ENCODE data around the gene PLEKHG4.

PLEKHG4 gene

DNA sequence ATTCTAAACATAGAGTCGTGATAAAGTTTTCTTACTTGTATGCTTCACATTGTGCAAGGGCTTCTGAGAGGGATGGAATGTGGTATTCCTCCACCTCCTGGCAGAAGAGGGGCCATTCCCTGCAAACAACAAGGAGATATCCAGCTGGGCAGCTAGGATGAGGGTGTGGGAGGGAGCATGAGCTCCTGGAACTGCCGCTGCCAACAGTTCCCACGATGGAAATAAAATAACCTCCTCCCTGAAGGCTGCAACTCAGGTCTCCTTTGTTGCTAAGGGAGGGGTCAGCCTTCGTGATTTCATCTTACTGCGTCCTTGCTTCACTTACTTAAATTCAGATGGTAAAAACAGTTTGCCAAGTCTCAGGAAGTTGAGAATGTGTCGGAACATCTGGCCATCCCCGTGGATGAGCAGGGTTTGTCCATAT, 15.6 kb downstream of the PLEKHG4 start:
- no peak overlapping the region for H3K4me3 ChIP-seq (ENCODE audit: low read length)
- TF ChIP-seq, protein P1, sequence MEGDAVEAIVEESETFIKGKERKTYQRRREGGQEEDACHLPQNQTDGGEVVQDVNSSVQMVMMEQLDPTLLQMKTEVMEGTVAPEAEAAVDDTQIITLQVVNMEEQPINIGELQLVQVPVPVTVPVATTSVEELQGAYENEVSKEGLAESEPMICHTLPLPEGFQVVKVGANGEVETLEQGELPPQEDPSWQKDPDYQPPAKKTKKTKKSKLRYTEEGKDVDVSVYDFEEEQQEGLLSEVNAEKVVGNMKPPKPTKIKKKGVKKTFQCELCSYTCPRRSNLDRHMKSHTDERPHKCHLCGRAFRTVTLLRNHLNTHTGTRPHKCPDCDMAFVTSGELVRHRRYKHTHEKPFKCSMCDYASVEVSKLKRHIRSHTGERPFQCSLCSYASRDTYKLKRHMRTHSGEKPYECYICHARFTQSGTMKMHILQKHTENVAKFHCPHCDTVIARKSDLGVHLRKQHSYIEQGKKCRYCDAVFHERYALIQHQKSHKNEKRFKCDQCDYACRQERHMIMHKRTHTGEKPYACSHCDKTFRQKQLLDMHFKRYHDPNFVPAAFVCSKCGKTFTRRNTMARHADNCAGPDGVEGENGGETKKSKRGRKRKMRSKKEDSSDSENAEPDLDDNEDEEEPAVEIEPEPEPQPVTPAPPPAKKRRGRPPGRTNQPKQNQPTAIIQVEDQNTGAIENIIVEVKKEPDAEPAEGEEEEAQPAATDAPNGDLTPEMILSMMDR (IDR thresholded peaks at IDR 0.05; ENCODE audit: insufficient read depth, low read depth, low read length, missing control alignments), result no peak
- DNase-seq (ENCODE audit: low read depth), result no peak

- TF ChIP-seq, protein P1 (IDR thresholded peaks at IDR 0.05; ENCODE audit: insufficient read depth, low read depth, low read length, missing control alignments), result no peak
- DNase-seq (ENCODE audit: low read depth), result no peak
- H3K4me3 ChIP-seq (ENCODE audit: low read length), result no peak overlapping the region
Observed at GRCh38 chr16:67296420-67296819, 17.1 kb downstream of the PLEKHG4 start.

DNA sequence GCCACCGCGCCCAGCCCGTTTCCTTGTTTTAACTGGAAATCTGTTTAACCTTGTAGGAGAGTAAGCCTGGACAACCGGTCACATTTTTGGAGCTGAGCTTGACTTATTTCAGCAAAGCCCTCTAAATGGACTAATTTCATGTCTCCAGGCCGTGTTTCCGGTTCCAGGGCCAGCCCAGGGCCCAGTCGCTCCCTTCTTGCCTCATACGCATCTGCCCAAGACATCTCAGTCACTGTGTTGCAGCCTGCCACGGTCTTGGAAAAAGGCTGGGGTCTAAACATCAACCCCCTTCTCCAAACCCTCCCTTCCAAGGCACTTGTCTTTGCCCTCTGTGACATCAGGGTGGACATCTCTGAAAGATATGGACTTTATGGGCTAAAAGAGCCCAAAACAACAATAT, 18.9 kb downstream of the PLEKHG4 start:
- H3K4me3 ChIP-seq (ENCODE audit: low read length), result no peak overlapping the region
- TF ChIP-seq, protein P1 (IDR thresholded peaks at IDR 0.05; ENCODE audit: insufficient read depth, low read depth, low read length, missing control alignments), result no peak
- no peak for DNase-seq (ENCODE audit: low read depth)

DNA sequence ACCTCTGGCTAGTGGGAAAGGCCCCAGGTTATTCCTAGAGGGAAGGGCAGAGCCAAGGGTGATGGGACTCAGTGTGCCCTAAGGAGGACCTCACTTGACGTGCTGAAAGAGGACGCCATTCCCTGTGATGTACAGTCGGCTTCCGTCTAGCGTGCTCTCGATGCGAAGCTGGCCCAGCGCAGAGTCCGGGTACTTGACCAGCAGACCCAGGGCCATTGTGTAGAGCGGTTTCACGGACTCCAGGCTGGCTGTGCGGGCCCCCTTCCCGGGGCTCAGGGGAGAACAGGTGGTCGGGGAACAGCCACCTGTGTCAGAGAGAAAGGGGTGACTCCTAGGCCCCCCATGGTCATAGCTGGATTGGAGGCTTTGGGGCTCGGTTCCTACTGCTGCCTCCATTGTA, 19.9 kb downstream of the PLEKHG4 start:
- DNase-seq (ENCODE audit: low read depth), result no peak
- no peak overlapping the region for H3K4me3 ChIP-seq (ENCODE audit: low read length)
- TF ChIP-seq, protein P1 (IDR thresholded peaks at IDR 0.05; ENCODE audit: insufficient read depth, low read depth, low read length, missing control alignments), result no peak

DNA sequence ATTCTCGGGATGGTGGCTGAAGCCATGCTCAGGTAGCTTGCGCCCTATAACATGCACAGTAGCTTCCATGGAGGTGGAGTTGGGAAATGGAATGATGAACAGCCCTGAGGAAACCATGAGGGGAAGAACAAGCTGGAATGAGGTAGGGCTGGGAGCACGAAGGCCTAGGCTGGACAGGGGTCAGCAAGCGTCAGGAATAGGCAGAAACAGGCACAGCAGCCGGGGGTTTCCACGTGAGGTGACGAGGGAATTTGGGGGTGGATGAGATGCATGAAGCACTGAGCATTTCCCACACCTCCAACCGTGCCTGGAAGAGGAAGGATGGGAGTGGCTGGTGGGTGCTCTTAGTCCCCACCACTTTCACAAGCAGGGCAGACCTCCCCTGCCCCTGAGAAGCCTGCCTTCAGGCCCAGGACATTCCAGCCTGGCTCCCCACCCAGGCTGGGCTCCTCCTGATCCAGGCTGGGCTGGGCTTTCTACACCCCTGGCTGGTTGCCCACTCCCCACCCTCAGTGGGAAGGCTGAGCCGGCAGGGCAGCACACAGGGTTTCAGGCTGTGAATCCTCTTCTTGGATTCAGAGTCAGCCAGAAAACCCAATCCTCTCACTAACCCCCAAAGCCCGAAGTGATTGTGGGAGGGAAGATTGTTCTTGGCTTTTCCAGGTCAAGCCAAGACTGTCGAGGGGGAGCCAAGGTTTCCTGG, 21.9 kb downstream of the PLEKHG4 start:
- H3K4me3 ChIP-seq (ENCODE audit: low read length), result no peak overlapping the region
- TF ChIP-seq, protein P1 (IDR thresholded peaks at IDR 0.05; ENCODE audit: insufficient read depth, low read depth, low read length, missing control alignments), result no peak
- no peak for DNase-seq (ENCODE audit: low read depth)

GRCh38 chr16:67302076-67302475, 22.7 kb downstream of the PLEKHG4 start:
- DNase-seq (ENCODE audit: low read depth), result no peak
- H3K4me3 ChIP-seq (ENCODE audit: low read length), result no peak overlapping the region
- TF ChIP-seq, protein P1 (IDR thresholded peaks at IDR 0.05; ENCODE audit: insufficient read depth, low read depth, low read length, missing control alignments), result no peak

- DNase-seq (ENCODE audit: low read depth), result no peak
- TF ChIP-seq, protein P1 (IDR thresholded peaks at IDR 0.05; ENCODE audit: insufficient read depth, low read depth, low read length, missing control alignments), result no peak
- no peak overlapping the region for H3K4me3 ChIP-seq (ENCODE audit: low read length)
Observed at GRCh38 chr16:67302970-67303369, 23.6 kb downstream of the PLEKHG4 start.
